Liver (tissue), 9 donors: ENCODE measurements around the gene DDX25. TPM values are rescaled to one million over a fixed set of nuclear protein-coding genes. Genes with fewer than 3 reads are reported as not detected.
A peak's percentile ranks its signal among the peaks of the same experiment; 100 is the strongest.

Source experiments
- DNase-seq: peaks from one replicate; pipeline ENCODE4 v3.0.0-alpha.2; 2017; ENCODE audit warnings: low spot score
- H3K27ac ChIP-seq, 2 donors: one replicate each; pipeline ENCODE4 v1.7.0; 2013; ENCODE audit warnings: inconsistent platforms in 2 of 2, low read length in 2 of 2, control low read depth in 1 of 2, low read depth in 1 of 2, mild to moderate bottlenecking in 1 of 2
- H3K27me3 ChIP-seq, 4 donors: one replicate each; pipeline versions ENCODE4 v1.6.1 to v1.7.0; 2013; ENCODE audit warnings: low read length in 3 of 4, inconsistent platforms in 1 of 4, mild to moderate bottlenecking in 1 of 4, moderate library complexity in 1 of 4; ENCODE audit not compliant: control insufficient read depth in 4 of 4, insufficient read depth in 4 of 4
- H3K36me3 ChIP-seq, 4 donors: one replicate each; pipeline versions ENCODE4 v1.6.1 to v1.7.0; 2013; ENCODE audit warnings: low read length in 3 of 4, mild to moderate bottlenecking in 3 of 4, low read depth in 1 of 4, moderate library complexity in 1 of 4; ENCODE audit not compliant: control insufficient read depth in 4 of 4, insufficient read depth in 3 of 4
- H3K4me1 ChIP-seq, 4 donors: one replicate each; pipeline versions ENCODE4 v1.6.1 to v1.7.0; 2013; ENCODE audit warnings: low read length in 3 of 4, mild to moderate bottlenecking in 3 of 4, moderate library complexity in 1 of 4; ENCODE audit not compliant: control insufficient read depth in 4 of 4, insufficient read depth in 4 of 4
- H3K4me3 ChIP-seq, 3 donors: one replicate each; pipeline versions ENCODE4 v1.6.1 to v1.7.0; 2013; ENCODE audit warnings: low read length in 3 of 3, control low read depth in 1 of 3, low read depth in 1 of 3, mild to moderate bottlenecking in 1 of 3
- H3K9ac ChIP-seq, 2 donors: one replicate each; pipeline ENCODE4 v1.7.0; 2013; ENCODE audit warnings: low read length in 2 of 2, mild to moderate bottlenecking in 2 of 2, moderate library complexity in 2 of 2, control low read depth in 1 of 2, low read depth in 1 of 2
- H3K9me3 ChIP-seq, 4 donors: one replicate each; pipeline versions ENCODE4 v1.6.1 to v1.7.0; 2013; ENCODE audit warnings: low read length in 3 of 4; ENCODE audit not compliant: control insufficient read depth in 4 of 4
- ATF3 ChIP-seq: IDR thresholded peaks from 2 replicates; pipeline ENCODE4 v1.6.1; 2016; ENCODE audit warnings: antibody characterized with exemption
- CTCF ChIP-seq: fragments of 150-350 bp; IDR thresholded peaks from 2 replicates; pipeline ENCODE4 v1.5.1; 2017; ENCODE audit warnings: improper control_type of control experiment, low read depth, low read length; ENCODE audit not compliant: missing input control
- EGR1 ChIP-seq, 2 donors: IDR thresholded peaks; 2 replicates each; pipeline ENCODE4 v1.6.1; 2016 to 2018; ENCODE audit warnings: antibody characterized with exemption in 2 of 2, low read depth in 2 of 2
- FOXA1 ChIP-seq: IDR thresholded peaks from 2 replicates; pipeline ENCODE4 v1.6.1; 2016; ENCODE audit warnings: antibody characterized with exemption
- FOXA2 ChIP-seq: IDR thresholded peaks from 2 replicates; pipeline ENCODE4 v1.6.1; 2016; ENCODE audit warnings: antibody characterized with exemption
- GABPA ChIP-seq, 2 donors: IDR thresholded peaks in 1 of 2; conservative IDR thresholded peaks in 1 of 2; 2 replicates each; pipeline ENCODE4 v1.6.1; 2016; ENCODE audit warnings: antibody characterized with exemption in 2 of 2, mild to moderate bottlenecking in 1 of 2, moderate library complexity in 1 of 2
- HNF4A ChIP-seq, 2 donors: conservative IDR thresholded peaks; 2 replicates each; pipeline ENCODE4 v1.6.1; 2016; ENCODE audit warnings: antibody characterized with exemption in 2 of 2, mild to moderate bottlenecking in 2 of 2
- JUND ChIP-seq, 2 donors: IDR thresholded peaks; 2 replicates each; pipeline ENCODE4 v1.6.1; 2016; ENCODE audit warnings: antibody characterized with exemption in 2 of 2
- NR2F2 ChIP-seq: IDR thresholded peaks from 2 replicates; pipeline ENCODE4 v1.6.1; 2016; ENCODE audit warnings: antibody characterized with exemption
- RAD21 ChIP-seq, 2 donors: IDR thresholded peaks; 2 replicates each; pipeline ENCODE4 v1.6.1; 2016; ENCODE audit warnings: antibody characterized with exemption in 2 of 2, mild to moderate bottlenecking in 2 of 2
- SP1 ChIP-seq: IDR thresholded peaks from 2 replicates; pipeline ENCODE4 v1.6.1; 2018; ENCODE audit warnings: antibody characterized with exemption, mild to moderate bottlenecking
- YY1 ChIP-seq: IDR thresholded peaks from 2 replicates; pipeline ENCODE4 v1.6.1; 2016; ENCODE audit warnings: antibody characterized with exemption, mild to moderate bottlenecking
- WGBS: extraction: QIAGEN DNeasy Blood & Tissue Kit; methylation state at CpG from one replicate; pipeline ENCODE4 v1.1.7; 2013; 5-methylcytosine and 5-hydroxymethylcytosine counted together
- polyA plus RNA-seq, 2 donors: library from polyadenylated mRNA; stranded (reverse) in 1 of 2; unstranded in 1 of 2; fragments of 200-250 nt in 1 of 2; fragments of >200 nt in 1 of 2; fragmentation: Nextera tagmentation in 1 of 2; extraction: Ambion mirVana in 1 of 2; gene quantifications; one replicate each; pipeline versions ENCODE4 v1.2.1 to v1.2.3, GENCODE V29; 2013 to 2015
- total RNA-seq, 2 donors: library from RNA; depleted of rRNA; stranded (reverse); fragments of >200 nt; gene quantifications; one replicate each; pipeline ENCODE4 v1.2.3, GENCODE V29; 2014
- donor health status: healthy.
- donor health status: healthy.
- donor health status: healthy.
- donor health status: healthy.
- donor health status: healthy.

The DDX25 gene
- total and polyA plus RNA-seq, 4 donors, result 0.07 to 0.79 (median 0.31) TPM

GRCh38 chr11:125872138-125872491, 32.2 kb upstream of the DDX25 start:
- Histone ChIP-seq H3K4me3 (no peak overlapping the region), H3K9me3 (no peaks in the 10 kb centered on the region), H3K27ac (no peak overlapping the region), H3K27me3 (no peaks in the 10 kb centered on the region), H3K4me1 (no peaks in the 10 kb centered on the region), H3K9ac (no peak overlapping the region), H3K36me3 (no peaks in the 10 kb centered on the region)
- no peak for TF ChIP-seq RAD21 (IDR thresholded peaks at IDR 0.05)
- no peak for DNase-seq

GRCh38 chr11:125873881-125874555, 30.3 kb upstream of the DDX25 start:
- Histone ChIP-seq H3K36me3 (no peaks in the 10 kb centered on the region), H3K27me3 (no peaks in the 10 kb centered on the region), H3K4me3 (no peak overlapping the region), H3K9ac (no peak overlapping the region), H3K4me1 (no peaks in the 10 kb centered on the region), H3K9me3 (no peaks in the 10 kb centered on the region), H3K27ac (no peak overlapping the region)
- WGBS, result 81% methylated on average over 20 of the region's 20 CpGs
- TF ChIP-seq ATF3 (no peak), CTCF (no peak), FOXA1 (no peak), JUND (IDR thresholded peaks at IDR 0.05) (no peak), EGR1 (IDR thresholded peaks at IDR 0.05; ENCODE audit: low read depth in 2 of 2) (no peak), NR2F2 (no peak), FOXA2 (no peak), HNF4A (conservative IDR thresholded peaks at IDR 0.05) (no peak), SP1 (no peak)
- no peak for DNase-seq

- Histone ChIP-seq H3K4me3 (no peak overlapping the region), H3K27ac (no peak overlapping the region), H3K27me3 (no peaks in the 10 kb centered on the region), H3K9ac (no peak overlapping the region), H3K36me3 (no peaks in the 10 kb centered on the region), H3K4me1 (no peaks in the 10 kb centered on the region), H3K9me3 (no peaks in the 10 kb centered on the region)
- TF ChIP-seq EGR1 (IDR thresholded peaks at IDR 0.05; ENCODE audit: low read depth in 2 of 2) (no peak), RAD21 (IDR thresholded peaks at IDR 0.05) (peak; percentile 90 to 94), CTCF (peak; percentile 75), YY1 (no peak), GABPA (IDR thresholded peaks at IDR 0.05 in 1 of 2, conservative IDR thresholded peaks at IDR 0.05 in 1 of 2) (no peak), FOXA1 (no peak)
- 17% methylated on average over 8 of the region's 8 CpGs for WGBS
- DNase-seq, result peak; percentile 49
Measured at GRCh38 chr11:125874556-125875124, 29.7 kb upstream of the DDX25 start.
